Neuronal stem cell (in vitro differentiated cells): ENCODE results near the gene EXOC6.
A peak's percentile ranks its signal among the peaks of the same experiment; 100 is the strongest.

Source experiments
- DNase-seq: peaks from one replicate; pipeline ENCODE4 v3.0.0-alpha.2; 2013; ENCODE audit warnings: low spot score
- H2AFZ ChIP-seq: one replicate; pipeline ENCODE4 v1.6.1; 2013; ENCODE audit warnings: mild to moderate bottlenecking, low read length, inconsistent platforms
- H2AK5ac ChIP-seq: 2 replicates; pipeline ENCODE4 v1.6.1; 2013; ENCODE audit warnings: low read depth, mild to moderate bottlenecking, inconsistent platforms, low read length, moderate library complexity, mixed read lengths
- H2BK120ac ChIP-seq: 2 replicates; pipeline ENCODE4 v1.6.1; 2013; ENCODE audit warnings: low read depth, mild to moderate bottlenecking, inconsistent platforms, low read length, moderate library complexity, mixed read lengths
- H2BK12ac ChIP-seq: one replicate; pipeline ENCODE4 v1.6.1; 2013; ENCODE audit warnings: low read length, inconsistent platforms
- H2BK15ac ChIP-seq: 2 replicates; pipeline ENCODE4 v1.6.1; 2013; ENCODE audit warnings: mild to moderate bottlenecking, low read length, inconsistent platforms, mixed read lengths
- H2BK5ac ChIP-seq: one replicate; pipeline ENCODE4 v1.6.1; 2013; ENCODE audit warnings: inconsistent platforms, mild to moderate bottlenecking, low read length, moderate library complexity
- H3K14ac ChIP-seq: one replicate; pipeline ENCODE4 v1.6.1; 2013; ENCODE audit warnings: low read length, inconsistent platforms
- H3K18ac ChIP-seq: 2 replicates; pipeline ENCODE4 v1.6.1; 2013; ENCODE audit warnings: low read length, inconsistent platforms
- H3K23ac ChIP-seq: 2 replicates; pipeline ENCODE4 v1.6.1; 2013; ENCODE audit warnings: low read depth, mild to moderate bottlenecking, mixed read lengths, low read length, inconsistent platforms; ENCODE audit not compliant: poor library complexity
- H3K27ac ChIP-seq: replicated peaks from 3 replicates; pipeline ENCODE4 v1.5.1; 2013; ENCODE audit warnings: low read length, inconsistent platforms
- H3K27me3 ChIP-seq, 3 experiments: 2 replicates each; pipeline ENCODE4 v1.6.1; 2013; ENCODE audit warnings: low read length in 3 of 3, mild to moderate bottlenecking in 2 of 3, inconsistent platforms in 1 of 3, low read depth in 1 of 3, mixed read lengths in 1 of 3, moderate library complexity in 1 of 3; ENCODE audit not compliant: control insufficient read depth in 3 of 3, insufficient read depth in 3 of 3
- H3K36me3 ChIP-seq, 2 donors: replicated peaks in 1 of 2; 2 replicates each; pipeline ENCODE4 v1.6.1; 2013; ENCODE audit warnings: low read length in 2 of 2; ENCODE audit not compliant: control insufficient read depth in 2 of 2, insufficient read depth in 2 of 2
- H3K4ac ChIP-seq: 2 replicates; pipeline ENCODE4 v1.6.1; 2013; ENCODE audit warnings: inconsistent platforms, mild to moderate bottlenecking, low read length, moderate library complexity
- H3K4me1 ChIP-seq, 2 donors: 1 replicate in 1 of 2; 2 replicates in 1 of 2; pipeline ENCODE4 v1.6.1; 2013; ENCODE audit warnings: low read length in 2 of 2, low read depth in 1 of 2; ENCODE audit not compliant: control insufficient read depth in 2 of 2, insufficient read depth in 1 of 2
- H3K4me2 ChIP-seq: one replicate; pipeline ENCODE4 v1.6.1; 2013; ENCODE audit warnings: mild to moderate bottlenecking, low read length, inconsistent platforms; ENCODE audit not compliant: insufficient read depth, poor library complexity, severe bottlenecking
- H3K4me3 ChIP-seq, 2 donors: 2 replicates each; pipeline ENCODE4 v1.5.1; 2013; ENCODE audit warnings: low read length in 2 of 2, mild to moderate bottlenecking in 2 of 2, inconsistent platforms in 1 of 2, moderate library complexity in 1 of 2
- H3K79me1 ChIP-seq: one replicate; pipeline ENCODE4 v1.6.1; 2013; ENCODE audit warnings: low read depth, mild to moderate bottlenecking, inconsistent platforms, low read length, moderate library complexity
- H3K9ac ChIP-seq: one replicate; pipeline ENCODE4 v1.6.1; 2013; ENCODE audit warnings: mild to moderate bottlenecking, low read depth, low read length, inconsistent platforms; ENCODE audit not compliant: poor library complexity
- H3K9me3 ChIP-seq, 2 donors: replicated peaks in 1 of 2; 2 replicates each; pipeline versions ENCODE3 to v1.6.1; 2013; ENCODE audit warnings: low read length in 2 of 2, mild to moderate bottlenecking in 2 of 2, inconsistent platforms in 1 of 2, low read depth in 1 of 2, mixed read lengths in 1 of 2, moderate library complexity in 1 of 2; ENCODE audit not compliant: control insufficient read depth in 2 of 2, insufficient read depth in 1 of 2
- H4K8ac ChIP-seq: one replicate; pipeline ENCODE4 v1.6.1; 2013; ENCODE audit warnings: low read depth, mild to moderate bottlenecking, inconsistent platforms, low read length, moderate library complexity
- H4K91ac ChIP-seq: one replicate; pipeline ENCODE4 v1.6.1; 2013; ENCODE audit warnings: low read length, low read depth, mild to moderate bottlenecking, inconsistent platforms; ENCODE audit not compliant: poor library complexity
- WGBS, 2 donors: extraction: QIAGEN DNeasy Blood & Tissue Kit; methylation state at CpG; one replicate each; pipeline ENCODE4 v1.1.7; 2013; ENCODE audit warnings: missing lambda C conversion rate in 2 of 2, mixed read lengths in 1 of 2; ENCODE audit not compliant: insufficient read length in 2 of 2, insufficient replicate concordance in 1 of 2; ENCODE audit errors: extremely low coverage in 2 of 2; 5-methylcytosine and 5-hydroxymethylcytosine counted together

The EXOC6 gene

GRCh38 chr10:93070378-93071176 lies 222.3 kb downstream of the EXOC6 start:
- no peak overlapping the region for H2AFZ ChIP-seq
- no peak overlapping the region for H4K91ac ChIP-seq
- H2BK12ac ChIP-seq = no peak overlapping the region
- no peak overlapping the region for H3K14ac ChIP-seq
- no peak overlapping the region for H2AK5ac ChIP-seq
- H3K4me1 ChIP-seq = peaks cover 20 to 31% of the 10 kb centered on the region in 2 donors
- H3K36me3 ChIP-seq = no peaks in the 10 kb centered on the region
- H3K27me3 ChIP-seq = peaks cover 75 to 99% (median 83%) of the 10 kb centered on the region in 3 experiments
- no peak overlapping the region for H3K23ac ChIP-seq
- no peak overlapping the region for H3K4ac ChIP-seq
- H3K9me3 ChIP-seq = peaks cover 0 to 4% of the 10 kb centered on the region in 2 donors
- no peak overlapping the region for H2BK120ac ChIP-seq
- H3K4me3 ChIP-seq = peak overlapping the region in 1 of 2 donors; percentile 14
- H3K9ac ChIP-seq = no peak overlapping the region
- no peak for DNase-seq
- H2BK5ac ChIP-seq = no peak overlapping the region
- H2BK15ac ChIP-seq = no peak overlapping the region
- H3K27ac ChIP-seq = no peak overlapping the region
- H3K18ac ChIP-seq = no peak overlapping the region
- H3K79me1 ChIP-seq = no peaks in the 10 kb centered on the region
- no peak overlapping the region for H3K4me2 ChIP-seq
- H4K8ac ChIP-seq = no peak overlapping the region
- no CpG with 5 or more reads among the region's 5 CpGs for WGBS, 2 donors

GRCh38 chr10:93071177-93071472 lies 222.8 kb downstream of the EXOC6 start:
- no peak overlapping the region for H2AK5ac ChIP-seq
- no peak overlapping the region for H2BK5ac ChIP-seq
- H4K91ac ChIP-seq = no peak overlapping the region
- H3K36me3 ChIP-seq = no peaks in the 10 kb centered on the region
- no peak overlapping the region for H3K4me3 ChIP-seq
- H3K23ac ChIP-seq = no peak overlapping the region
- no peak overlapping the region for H2BK15ac ChIP-seq
- no peak overlapping the region for H3K18ac ChIP-seq
- no peak overlapping the region for H3K9ac ChIP-seq
- H3K4me1 ChIP-seq = peaks cover 19 to 32% of the 10 kb centered on the region in 2 donors
- H3K14ac ChIP-seq = no peak overlapping the region
- no peak overlapping the region for H3K4ac ChIP-seq
- WGBS, 2 donors = no CpG with 5 or more reads among the region's 7 CpGs
- no peaks in the 10 kb centered on the region for H3K79me1 ChIP-seq
- no peak overlapping the region for H2BK120ac ChIP-seq
- H3K27ac ChIP-seq = no peak overlapping the region
- H3K4me2 ChIP-seq = no peak overlapping the region
- no peak overlapping the region for H2AFZ ChIP-seq
- peaks cover 0 to 4% of the 10 kb centered on the region in 2 donors for H3K9me3 ChIP-seq
- peaks cover 80 to 99% (median 82%) of the 10 kb centered on the region in 3 experiments for H3K27me3 ChIP-seq
- H2BK12ac ChIP-seq = no peak overlapping the region
- no peak for DNase-seq
- no peak overlapping the region for H4K8ac ChIP-seq

GRCh38 chr10:93071674-93072224 lies 223.4 kb downstream of the EXOC6 start:
- Histone ChIP-seq H2AFZ (peak overlapping the region; percentile 85), H3K18ac (no peak overlapping the region), H2BK12ac (no peak overlapping the region), H3K4me3 (peak overlapping the region in 1 of 2 donors; percentile 33), H3K4ac (no peak overlapping the region), H3K9me3 (peaks cover 0 to 4% of the 10 kb centered on the region in 2 donors), H4K8ac (no peak overlapping the region), H2BK15ac (no peak overlapping the region), H3K79me1 (no peaks in the 10 kb centered on the region), H3K4me2 (peak overlapping the region; percentile 46), H3K36me3 (no peaks in the 10 kb centered on the region), H4K91ac (no peak overlapping the region), H2BK5ac (no peak overlapping the region), H2AK5ac (no peak overlapping the region), H3K27ac (no peak overlapping the region), H3K27me3 (peaks cover 76 to 99% (median 86%) of the 10 kb centered on the region in 3 experiments), H2BK120ac (no peak overlapping the region), H3K4me1 (peaks cover 19 to 32% of the 10 kb centered on the region in 2 donors), H3K14ac (no peak overlapping the region), H3K9ac (no peak overlapping the region), H3K23ac (peak overlapping the region; percentile 82)
- DNase-seq = no peak
- no CpG with 5 or more reads among the region's 37 CpGs for WGBS, 2 donors

GRCh38 chr10:93072225-93072712 lies 223.9 kb downstream of the EXOC6 start:
- H4K8ac ChIP-seq = no peak overlapping the region
- H3K9me3 ChIP-seq = peaks cover 0 to 4% of the 10 kb centered on the region in 2 donors
- H2BK12ac ChIP-seq = no peak overlapping the region
- DNase-seq = no peak
- no peak overlapping the region for H2BK120ac ChIP-seq
- H2AK5ac ChIP-seq = no peak overlapping the region
- no peak overlapping the region for H3K9ac ChIP-seq
- H3K79me1 ChIP-seq = no peaks in the 10 kb centered on the region
- H2BK15ac ChIP-seq = no peak overlapping the region
- peak overlapping the region; percentile 85 for H2AFZ ChIP-seq
- no peak overlapping the region for H2BK5ac ChIP-seq
- H3K23ac ChIP-seq = peak overlapping the region; percentile 82
- no peak overlapping the region for H3K14ac ChIP-seq
- H3K4me3 ChIP-seq = peak overlapping the region in 1 of 2 donors; percentile 33
- H3K27me3 ChIP-seq = peaks cover 71 to 97% (median 92%) of the 10 kb centered on the region in 3 experiments
- no CpG with 5 or more reads among the region's 27 CpGs for WGBS, 2 donors
- H4K91ac ChIP-seq = no peak overlapping the region
- H3K4me1 ChIP-seq = peaks cover 19 to 32% of the 10 kb centered on the region in 2 donors
- peak overlapping the region; percentile 46 for H3K4me2 ChIP-seq
- no peak overlapping the region for H3K27ac ChIP-seq
- no peaks in the 10 kb centered on the region for H3K36me3 ChIP-seq
- no peak overlapping the region for H3K18ac ChIP-seq
- no peak overlapping the region for H3K4ac ChIP-seq
